Epithelial cell of proximal tubule (primary cell): ENCODE data around the gene BMX. TPM values are rescaled to one million over a fixed set of nuclear protein-coding genes. Genes with fewer than 3 reads are reported as not detected.

Source experiments
- DNase-seq: peaks from one replicate; pipeline ENCODE4 v3.0.0-alpha.2; 2011; ENCODE audit warnings: low read depth
- H3K4me3 ChIP-seq: 2 replicates; pipeline ENCODE4 v1.5.1; 2011; ENCODE audit warnings: low read depth, mild to moderate bottlenecking, low read length
- CTCF ChIP-seq: conservative IDR thresholded peaks from 2 replicates; pipeline ENCODE4 v1.5.1; 2012; ENCODE audit warnings: low read depth, mild to moderate bottlenecking, low read length
- total RNA-seq: library from RNA; depleted of rRNA; stranded (reverse); fragments of >200 nt; gene quantifications from 2 replicates; pipeline ENCODE4 v1.2.3, GENCODE V29; 2015

The BMX gene
- total RNA-seq, 1 donor from 2014 or later = not detected

DNA sequence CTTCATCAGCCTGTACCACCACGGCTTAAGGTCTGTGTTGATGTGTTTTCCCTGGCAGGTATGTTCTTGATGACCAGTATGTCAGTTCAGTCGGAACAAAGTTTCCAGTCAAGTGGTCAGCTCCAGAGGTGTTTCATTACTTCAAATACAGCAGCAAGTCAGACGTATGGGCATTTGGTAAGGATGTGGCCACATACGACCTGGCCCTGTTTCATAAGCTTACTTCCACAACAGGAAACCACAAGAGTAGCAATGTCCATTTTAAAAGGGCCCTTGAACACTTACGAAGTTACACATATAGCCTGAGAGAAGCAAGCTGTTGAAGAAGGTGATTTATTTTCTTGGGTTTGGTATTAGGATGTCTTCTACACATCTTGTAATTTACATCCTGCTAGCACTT lies 46.1 kb downstream of the BMX start:
- DNase-seq = no peak
- no peak for TF ChIP-seq CTCF
- H3K4me3 ChIP-seq = no peak overlapping the region

DNA sequence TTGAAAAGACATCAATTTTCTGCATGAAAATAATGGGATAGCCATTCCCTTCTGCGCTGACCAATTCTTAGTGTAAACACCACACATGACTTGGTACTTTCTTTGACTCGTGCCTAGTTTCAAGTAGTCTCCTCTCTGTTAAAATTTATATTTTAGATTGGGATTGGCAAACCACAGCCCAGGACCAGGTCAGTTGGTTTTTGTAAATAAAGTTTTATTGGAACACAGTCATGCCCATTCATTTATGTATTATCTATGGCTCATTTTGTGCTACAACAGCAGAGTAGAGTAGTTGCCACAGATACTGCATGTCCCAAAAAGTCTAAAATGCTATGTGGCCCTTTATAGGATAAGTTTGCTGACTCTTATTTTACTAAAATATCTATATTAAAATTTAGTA lies 46.7 kb downstream of the BMX start:
- H3K4me3 ChIP-seq = no peak overlapping the region
- TF ChIP-seq CTCF = no peak
- DNase-seq = no peak

GRCh38 chrX:15549189-15550012 lies 48.8 kb downstream of the BMX start:
- DNase-seq = no peak
- no peak for TF ChIP-seq CTCF
- no peak overlapping the region for H3K4me3 ChIP-seq

DNA sequence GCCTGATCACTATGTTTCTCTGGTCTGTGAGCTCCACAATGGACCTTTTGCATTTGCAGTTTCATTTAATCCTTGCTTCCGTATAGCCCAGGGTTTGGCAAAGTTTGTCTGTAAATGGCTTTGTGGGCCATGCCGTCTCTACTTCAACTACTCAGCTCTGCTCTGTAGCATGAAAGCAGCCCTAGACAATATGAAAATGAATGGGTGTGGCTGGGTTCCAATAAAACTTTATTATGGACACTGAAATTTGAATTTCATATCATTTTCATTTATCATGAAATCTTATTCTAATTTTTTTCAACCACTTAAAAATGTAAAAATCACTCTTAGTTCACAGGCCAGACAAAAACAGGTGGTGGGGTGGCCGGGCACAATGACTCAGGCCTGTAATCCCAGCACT lies 58.6 kb downstream of the BMX start:
- no peak for DNase-seq
- TF ChIP-seq CTCF = no peak
- H3K4me3 ChIP-seq = no peak overlapping the region

DNA sequence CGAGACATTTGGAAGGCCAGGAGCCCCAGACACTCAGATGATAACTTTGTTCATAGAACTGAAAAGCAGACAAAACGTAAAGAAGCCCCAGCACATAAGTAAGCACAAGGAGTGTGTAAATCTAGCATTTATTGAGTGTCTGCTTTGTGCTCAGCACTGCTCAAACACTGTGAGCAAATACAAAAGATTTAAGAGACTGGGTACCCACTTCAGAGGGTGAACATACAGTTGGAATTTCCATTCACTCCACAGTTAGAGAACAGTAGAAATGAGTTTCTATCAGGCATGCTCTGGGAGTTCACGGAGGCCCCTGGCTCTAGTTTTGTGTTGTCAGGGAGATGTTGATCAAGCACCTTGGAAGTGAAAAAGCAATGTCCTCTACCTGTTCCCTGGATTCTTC lies 60.3 kb downstream of the BMX start:
- DNase-seq = no peak
- no peak overlapping the region for H3K4me3 ChIP-seq
- TF ChIP-seq CTCF = no peak

DNA sequence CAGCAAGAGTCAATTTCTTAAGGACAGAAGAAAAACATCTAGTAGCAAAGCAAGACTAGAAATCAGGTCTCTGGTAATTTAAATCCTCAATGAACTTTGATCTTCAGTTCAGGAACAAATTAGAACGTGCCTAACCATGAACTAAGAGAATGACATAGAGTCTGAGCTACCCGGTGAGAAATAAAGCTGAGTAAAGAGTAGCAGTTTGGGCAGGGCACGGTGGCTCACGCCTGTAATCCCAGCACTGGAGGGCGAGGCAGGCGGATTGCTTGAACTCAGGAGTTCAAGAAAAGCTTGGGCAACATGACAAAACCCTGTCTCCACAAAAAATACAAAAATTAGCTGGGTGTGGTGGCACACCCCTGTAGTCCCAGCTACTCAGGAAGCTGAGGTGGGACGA lies 62.4 kb downstream of the BMX start:
- H3K4me3 ChIP-seq = no peak overlapping the region
- TF ChIP-seq CTCF = no peak
- no peak for DNase-seq

DNA sequence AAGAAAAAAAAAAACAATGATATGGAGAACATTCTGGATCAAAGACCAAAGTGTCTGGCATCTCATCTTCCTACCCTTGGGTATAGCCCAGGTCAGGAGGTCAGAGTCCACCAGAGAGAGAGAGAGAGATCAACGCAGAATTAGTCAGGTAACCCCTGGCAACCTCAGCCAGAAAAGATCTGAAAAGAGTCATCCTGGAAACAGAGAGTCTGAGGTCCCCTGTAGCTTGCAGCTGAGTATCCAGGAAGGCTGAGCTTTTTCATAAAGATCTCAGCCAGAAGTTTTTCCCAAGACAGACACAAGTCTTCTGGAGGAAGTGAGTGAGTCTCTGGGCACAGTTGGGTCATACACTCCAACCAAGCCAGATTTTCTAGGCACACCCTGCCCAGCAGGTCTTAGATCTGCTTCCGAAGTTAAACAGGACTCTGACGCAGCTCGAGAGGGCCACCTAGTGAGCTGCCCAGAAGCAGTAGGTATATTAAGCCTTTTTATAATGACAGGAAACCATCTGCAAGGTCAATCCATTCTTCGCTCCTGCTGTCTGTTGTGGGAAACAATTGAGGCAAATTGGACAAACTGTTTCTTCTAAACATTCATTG lies 64.5 kb downstream of the BMX start:
- H3K4me3 ChIP-seq = no peak overlapping the region
- TF ChIP-seq CTCF = peak; percentile 74
- no peak for DNase-seq
